Mucosa of descending colon (tissue), 3 donors: ENCODE measurements around the gene MRPL55. TPM values are rescaled to one million over a fixed set of nuclear protein-coding genes. Genes with fewer than 3 reads are reported as not detected.

Experiments used
- ATAC-seq: fragments of 200-7000 bp; cut with Tn5 transposase; one replicate; pipeline ENCODE4 v1.9.1; 2020; ENCODE audit warnings: mild to moderate bottlenecking, moderate library complexity
- DNase-seq, 3 donors: peaks; one replicate each; pipeline ENCODE4 v3.0.0-alpha.2; 2020
- H3K36me3 ChIP-seq: fragments of 200-600 bp; one replicate; pipeline ENCODE4 v1.8.0; 2021; ENCODE audit warnings: low read depth, mild to moderate bottlenecking
- H3K4me1 ChIP-seq: fragments of 200-600 bp; one replicate; pipeline ENCODE4 v1.8.0; 2021; ENCODE audit warnings: low read depth, mild to moderate bottlenecking
- H3K4me3 ChIP-seq: fragments of 200-600 bp; one replicate; pipeline ENCODE4 v1.8.0; 2021; ENCODE audit warnings: mild to moderate bottlenecking
- H3K9me3 ChIP-seq: fragments of 200-600 bp; one replicate; pipeline ENCODE4 v1.8.0; 2021; ENCODE audit warnings: mild to moderate bottlenecking
- intact Hi-C, 2 donors: fragments of 100-400 bp; cut with DNase I in 1 of 2; cut with micrococcal nuclease in 1 of 2; formaldehyde crosslinking; loops; one replicate each; pipeline versions ENCODE4 v1.11.0 to v1.11.1; 2022; cut with DNase I, micrococcal nuclease
- total RNA-seq, 3 donors: library from RNA; stranded (reverse); fragmentation: NEBNext Ultra II Directional in 2 of 3; extraction: Animal tissue kit (Norgen Biotek cat#: 25700) in 2 of 3; gene quantifications; one replicate each; pipeline versions ENCODE4 v1.2.1 to v1.2.4, GENCODE V29; 2021 to 2023
- TF ChIP-seq, protein P1 (sequence below): fragments of 200-600 bp; IDR thresholded peaks from one replicate; pipeline ENCODE4 v1.8.0; 2022; ENCODE audit warnings: antibody characterized with exemption, mild to moderate bottlenecking
- donor health status: DM: no; HTN: no; CAD: no; lungs with moderate emphysema.
- donor health status: DM: no; HTN: no; CAD: no.
- donor health status: DM: no; HTN: yes; CAD: no.

MRPL55 gene
- total RNA-seq, 3 donors from 2014 or later: 24.3 to 42.1 (median 37.3) TPM

DNA sequence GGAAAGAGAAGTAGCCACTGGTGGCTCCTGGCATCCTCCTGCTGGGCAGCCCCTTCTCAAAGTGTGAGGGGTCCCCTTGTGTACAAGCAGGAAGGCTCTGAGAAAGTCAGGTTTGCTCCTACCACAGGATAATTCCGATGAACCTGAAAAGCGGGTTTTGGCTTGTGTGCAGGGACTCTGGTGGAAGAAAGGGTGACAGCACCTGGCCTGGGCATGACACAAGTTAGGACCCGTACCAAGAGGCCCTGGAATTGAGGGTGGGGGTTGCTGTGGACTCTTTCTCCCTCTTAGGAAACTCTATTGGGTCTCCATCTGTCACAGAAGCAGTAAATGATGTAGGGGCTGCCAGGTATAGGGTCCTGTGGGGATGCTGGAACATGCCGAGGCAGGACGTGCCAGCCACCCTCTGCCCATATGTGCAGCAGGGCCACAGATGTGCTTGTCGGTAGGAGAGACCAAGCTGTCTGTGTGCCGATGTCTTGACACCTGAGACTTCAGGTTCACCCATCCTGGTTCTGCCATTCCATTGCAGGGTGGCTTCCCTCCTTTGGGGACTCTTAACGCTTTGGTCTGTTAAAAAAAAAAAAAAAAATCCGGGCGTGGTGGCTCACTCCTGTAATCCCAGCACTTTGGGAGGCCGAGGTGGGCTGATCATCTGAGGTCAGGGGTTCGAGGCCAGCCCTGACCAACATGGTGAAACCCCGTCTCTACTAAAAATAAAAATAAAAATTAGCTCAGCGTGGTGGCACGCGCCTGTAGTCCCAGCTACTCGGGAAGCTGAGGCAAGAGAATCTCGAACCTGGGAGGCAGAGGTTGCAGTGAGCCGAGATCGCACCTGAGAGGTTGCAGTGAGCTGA is 15.8 kb downstream of the MRPL55 start:
- Histone ChIP-seq H3K36me3 (peaks cover 4% of the 10 kb centered on the region), H3K4me3 (no peak overlapping the region), H3K9me3 (peaks cover 8% of the 10 kb centered on the region), H3K4me1 (peaks cover 44% of the 10 kb centered on the region)
- TF ChIP-seq, protein P1, sequence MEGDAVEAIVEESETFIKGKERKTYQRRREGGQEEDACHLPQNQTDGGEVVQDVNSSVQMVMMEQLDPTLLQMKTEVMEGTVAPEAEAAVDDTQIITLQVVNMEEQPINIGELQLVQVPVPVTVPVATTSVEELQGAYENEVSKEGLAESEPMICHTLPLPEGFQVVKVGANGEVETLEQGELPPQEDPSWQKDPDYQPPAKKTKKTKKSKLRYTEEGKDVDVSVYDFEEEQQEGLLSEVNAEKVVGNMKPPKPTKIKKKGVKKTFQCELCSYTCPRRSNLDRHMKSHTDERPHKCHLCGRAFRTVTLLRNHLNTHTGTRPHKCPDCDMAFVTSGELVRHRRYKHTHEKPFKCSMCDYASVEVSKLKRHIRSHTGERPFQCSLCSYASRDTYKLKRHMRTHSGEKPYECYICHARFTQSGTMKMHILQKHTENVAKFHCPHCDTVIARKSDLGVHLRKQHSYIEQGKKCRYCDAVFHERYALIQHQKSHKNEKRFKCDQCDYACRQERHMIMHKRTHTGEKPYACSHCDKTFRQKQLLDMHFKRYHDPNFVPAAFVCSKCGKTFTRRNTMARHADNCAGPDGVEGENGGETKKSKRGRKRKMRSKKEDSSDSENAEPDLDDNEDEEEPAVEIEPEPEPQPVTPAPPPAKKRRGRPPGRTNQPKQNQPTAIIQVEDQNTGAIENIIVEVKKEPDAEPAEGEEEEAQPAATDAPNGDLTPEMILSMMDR: no peak
- ATAC-seq: no peak
- DNase-seq: no peak
- intact Hi-C loops: no loop called here

DNA sequence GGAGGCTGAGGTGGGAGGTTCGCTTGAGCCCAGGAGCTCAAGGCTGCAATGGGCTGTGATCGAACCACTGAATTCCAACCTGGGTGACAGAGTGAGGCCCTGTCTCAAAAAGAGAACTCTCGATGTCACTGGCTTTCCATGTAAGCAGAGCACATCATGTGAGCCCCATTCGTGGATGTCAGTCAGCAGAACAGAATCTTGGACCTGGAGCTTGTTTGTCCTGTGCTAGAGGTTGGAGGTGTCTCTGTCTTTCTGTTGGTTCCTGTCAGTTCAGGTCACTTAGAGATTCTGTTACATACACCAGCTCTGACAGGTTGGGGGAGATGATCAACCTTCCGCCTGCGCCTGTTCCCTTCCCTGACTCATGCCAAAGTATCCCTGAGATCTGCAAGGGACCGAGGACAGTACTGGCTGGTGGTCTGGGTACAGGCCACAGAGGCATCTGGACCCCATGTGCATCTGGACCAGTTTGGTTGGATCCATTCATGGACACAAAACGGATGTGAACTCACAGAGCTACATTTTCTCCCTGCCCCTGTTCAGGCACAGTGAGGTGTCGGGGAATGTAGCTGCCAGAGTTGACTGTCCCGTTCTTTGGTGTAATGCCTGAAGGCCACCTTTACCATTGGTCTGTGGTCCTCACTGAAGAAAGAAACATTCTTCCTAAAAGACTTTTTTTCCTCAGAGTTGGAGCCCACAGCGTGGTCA is 16.6 kb downstream of the MRPL55 start:
- no peak overlapping the region for H3K4me3 ChIP-seq
- DNase-seq (no peak), ATAC-seq (no peak)
- H3K4me1 ChIP-seq: peaks cover 52% of the 10 kb centered on the region
- peaks cover 8% of the 10 kb centered on the region for H3K9me3 ChIP-seq
- TF ChIP-seq, protein P1: no peak
- intact Hi-C loops: no loop called here
- no peaks in the 10 kb centered on the region for H3K36me3 ChIP-seq

DNA sequence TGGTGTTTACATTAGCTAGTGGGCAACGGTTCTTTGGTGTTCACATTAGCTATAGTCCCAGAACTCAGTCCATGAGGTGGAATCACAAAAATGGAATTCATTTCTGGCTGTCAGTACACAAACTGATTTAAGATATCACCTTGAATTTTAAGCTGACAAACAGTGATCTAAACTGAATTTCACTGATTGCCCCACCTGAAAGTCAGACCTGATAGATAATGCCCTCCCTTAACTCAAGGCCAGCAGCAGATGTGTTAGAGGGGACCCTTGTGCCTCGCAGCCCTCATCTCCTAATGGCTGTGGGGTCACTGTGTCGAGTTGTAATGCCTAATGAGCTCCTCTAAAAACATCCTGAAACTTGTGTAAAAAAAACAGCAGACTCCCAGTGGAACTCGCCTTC is 18.0 kb downstream of the MRPL55 start:
- Histone ChIP-seq H3K9me3 (peaks cover 8% of the 10 kb centered on the region), H3K4me1 (peaks cover 62% of the 10 kb centered on the region), H3K36me3 (no peaks in the 10 kb centered on the region), H3K4me3 (no peak overlapping the region)
- intact Hi-C loops: no loop called here
- ATAC-seq (no peak), DNase-seq (no peak)
- TF ChIP-seq, protein P1: no peak

DNA sequence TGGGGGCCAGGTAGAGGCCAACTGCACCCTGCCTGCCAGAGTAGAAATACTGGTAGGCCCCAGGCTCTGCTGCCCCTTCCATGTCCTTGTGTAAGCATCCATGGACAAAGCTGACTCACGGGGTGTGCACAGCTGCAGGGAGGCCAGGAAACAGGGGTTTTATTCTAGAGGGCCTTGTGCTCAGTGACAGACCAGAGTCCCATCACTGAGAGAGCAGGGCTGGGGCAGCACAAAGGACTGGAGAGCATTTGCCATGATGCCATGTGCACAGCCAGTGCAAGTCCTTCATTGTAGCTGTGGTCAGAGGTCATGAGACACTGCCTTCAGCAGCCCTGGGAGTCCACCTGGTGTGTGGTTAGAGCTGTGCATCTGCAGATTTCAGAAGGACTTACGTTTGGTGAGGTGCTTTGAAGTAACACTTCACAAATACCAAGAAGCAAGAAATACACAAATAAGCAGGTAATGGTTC is 18.5 kb downstream of the MRPL55 start:
- intact Hi-C loops: no loop called here
- H3K4me1 ChIP-seq: peaks cover 65% of the 10 kb centered on the region
- H3K36me3 ChIP-seq: no peaks in the 10 kb centered on the region
- DNase-seq (no peak), ATAC-seq (peak; percentile 23)
- TF ChIP-seq, protein P1: no peak
- no peak overlapping the region for H3K4me3 ChIP-seq
- H3K9me3 ChIP-seq: peaks cover 8% of the 10 kb centered on the region

DNA sequence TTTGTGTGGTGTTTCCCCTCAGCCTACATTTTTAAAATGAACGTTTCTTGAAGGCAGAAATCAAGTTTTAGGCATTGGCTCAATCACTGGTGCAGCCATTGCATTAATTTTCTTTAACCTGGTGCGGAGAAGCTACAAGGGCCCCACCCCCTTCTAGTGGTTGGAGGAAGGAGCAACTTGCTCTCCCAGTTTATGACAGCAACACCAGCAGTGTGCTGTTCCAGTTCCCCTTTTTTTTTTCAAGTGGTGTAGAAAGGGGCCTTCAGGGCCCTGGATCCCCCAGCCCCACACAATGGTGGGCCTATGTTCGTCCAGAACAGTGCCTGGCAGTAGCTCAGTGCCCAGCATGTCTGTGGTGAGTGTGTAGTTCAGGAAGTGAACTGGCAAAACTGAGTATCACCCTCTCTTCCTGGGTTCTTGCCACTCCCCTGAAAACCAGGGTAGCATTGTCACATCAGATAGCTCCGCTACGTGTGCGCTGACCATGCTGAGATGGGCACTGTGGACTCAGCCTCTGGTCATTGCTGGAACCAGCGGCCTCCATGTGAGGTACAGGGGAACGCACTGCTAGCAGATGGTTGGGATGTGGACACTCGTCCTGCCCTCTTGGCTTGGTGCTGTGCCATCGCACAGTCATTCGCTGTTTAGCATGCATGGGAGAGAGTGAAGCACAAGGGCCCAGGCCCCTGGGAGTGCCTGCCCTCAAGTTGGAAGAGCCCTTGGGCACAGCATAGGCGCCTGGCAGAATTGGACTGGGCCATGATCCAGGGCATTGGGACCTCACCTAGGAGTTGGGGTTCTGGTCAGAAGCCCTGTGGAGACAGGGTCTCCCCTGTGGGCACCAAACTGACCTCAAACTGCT is 19.3 kb downstream of the MRPL55 start:
- ATAC-seq: no peak
- no peak overlapping the region for H3K4me3 ChIP-seq
- peaks cover 69% of the 10 kb centered on the region for H3K4me1 ChIP-seq
- TF ChIP-seq, protein P1: no peak
- DNase-seq: no peak
- H3K9me3 ChIP-seq: peaks cover 6% of the 10 kb centered on the region
- no peaks in the 10 kb centered on the region for H3K36me3 ChIP-seq
- intact Hi-C loops: no loop called here
